ENCODE measurements around the gene INTS7. TPM values are rescaled to one million over a fixed set of nuclear protein-coding genes. Genes with fewer than 3 reads are reported as not detected.

The INTS7 gene
- total and polyA plus RNA-seq, 8 donors: 3.1 to 10.1 (median 4.7) TPM

DNA sequence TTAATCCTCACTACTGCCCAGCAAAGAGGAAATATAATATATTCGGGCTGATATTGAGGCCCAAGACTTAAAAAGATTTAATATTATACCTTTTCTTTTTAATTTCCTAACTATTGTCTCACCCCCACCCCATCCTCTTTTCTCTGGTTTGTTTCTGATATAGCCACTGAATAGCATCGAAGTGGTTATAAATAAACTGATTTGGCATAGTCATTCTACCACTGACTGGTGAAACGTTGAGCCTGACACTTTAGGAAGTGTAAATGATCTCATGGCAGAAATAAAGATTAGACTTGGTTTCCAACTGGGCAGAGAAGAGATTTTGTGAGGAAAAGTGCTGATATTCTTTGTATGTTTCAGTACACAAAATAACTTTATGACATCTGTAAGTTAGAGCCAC, 39.5 kb upstream of the INTS7 start:
- WGBS, 2 donors: 68 to 71% methylated on average over 3 of the region's 3 CpGs
- FAIRE-seq (no peak), ATAC-seq (no peak), DNase-seq (no peak)
- no peaks in the 10 kb centered on the region for H3K9me3 ChIP-seq
- no peak overlapping the region for H3K27ac ChIP-seq
- no peak overlapping the region for H3K4me3 ChIP-seq
- intact Hi-C loops (cut with DNase I): loop anchor here (5.0 to 10.0 kb wide), 2 partner anchors 217 to 380 kb away; no protein-coding TSS in a partner anchor
- TF ChIP-seq, protein P1, sequence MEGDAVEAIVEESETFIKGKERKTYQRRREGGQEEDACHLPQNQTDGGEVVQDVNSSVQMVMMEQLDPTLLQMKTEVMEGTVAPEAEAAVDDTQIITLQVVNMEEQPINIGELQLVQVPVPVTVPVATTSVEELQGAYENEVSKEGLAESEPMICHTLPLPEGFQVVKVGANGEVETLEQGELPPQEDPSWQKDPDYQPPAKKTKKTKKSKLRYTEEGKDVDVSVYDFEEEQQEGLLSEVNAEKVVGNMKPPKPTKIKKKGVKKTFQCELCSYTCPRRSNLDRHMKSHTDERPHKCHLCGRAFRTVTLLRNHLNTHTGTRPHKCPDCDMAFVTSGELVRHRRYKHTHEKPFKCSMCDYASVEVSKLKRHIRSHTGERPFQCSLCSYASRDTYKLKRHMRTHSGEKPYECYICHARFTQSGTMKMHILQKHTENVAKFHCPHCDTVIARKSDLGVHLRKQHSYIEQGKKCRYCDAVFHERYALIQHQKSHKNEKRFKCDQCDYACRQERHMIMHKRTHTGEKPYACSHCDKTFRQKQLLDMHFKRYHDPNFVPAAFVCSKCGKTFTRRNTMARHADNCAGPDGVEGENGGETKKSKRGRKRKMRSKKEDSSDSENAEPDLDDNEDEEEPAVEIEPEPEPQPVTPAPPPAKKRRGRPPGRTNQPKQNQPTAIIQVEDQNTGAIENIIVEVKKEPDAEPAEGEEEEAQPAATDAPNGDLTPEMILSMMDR (IDR thresholded peaks at IDR 0.05): no peak
- H3K36me3 ChIP-seq: no peaks in the 10 kb centered on the region
- no peaks in the 10 kb centered on the region for H3K4me1 ChIP-seq
- H3K27me3 ChIP-seq: no peaks in the 10 kb centered on the region

DNA sequence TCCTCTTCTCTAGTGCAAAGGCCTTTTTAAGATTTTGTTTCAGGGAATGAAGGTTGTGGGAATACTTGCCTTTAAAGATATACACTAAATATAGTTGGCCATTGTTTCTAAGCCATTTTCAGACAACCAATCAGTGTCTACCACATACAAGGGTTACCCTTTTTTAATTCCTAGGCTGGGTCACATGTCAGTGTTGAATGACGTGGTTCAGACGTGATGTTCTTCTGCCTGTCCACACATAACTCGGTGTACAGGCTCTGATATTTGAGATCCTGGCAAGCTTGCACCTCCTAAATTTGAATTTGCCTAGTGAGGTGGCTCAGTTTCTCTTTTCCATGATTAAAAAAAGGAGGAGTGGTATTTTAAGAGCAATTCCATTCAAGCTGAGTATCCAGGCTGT, 39.0 kb upstream of the INTS7 start:
- WGBS, 2 donors: 91 to 93% methylated on average over 3 of the region's 3 CpGs
- Histone ChIP-seq H3K4me1 (no peaks in the 10 kb centered on the region), H3K9me3 (no peaks in the 10 kb centered on the region), H3K27ac (no peak overlapping the region), H3K27me3 (no peaks in the 10 kb centered on the region), H3K4me3 (no peak overlapping the region), H3K36me3 (no peaks in the 10 kb centered on the region)
- DNase-seq (no peak), FAIRE-seq (no peak), ATAC-seq (no peak)
- TF ChIP-seq, protein P1 (IDR thresholded peaks at IDR 0.05): no peak
- intact Hi-C loops (cut with DNase I): loop anchor here (5.0 to 10.0 kb wide), 2 partner anchors 218 to 380 kb away; no protein-coding TSS in a partner anchor

DNA sequence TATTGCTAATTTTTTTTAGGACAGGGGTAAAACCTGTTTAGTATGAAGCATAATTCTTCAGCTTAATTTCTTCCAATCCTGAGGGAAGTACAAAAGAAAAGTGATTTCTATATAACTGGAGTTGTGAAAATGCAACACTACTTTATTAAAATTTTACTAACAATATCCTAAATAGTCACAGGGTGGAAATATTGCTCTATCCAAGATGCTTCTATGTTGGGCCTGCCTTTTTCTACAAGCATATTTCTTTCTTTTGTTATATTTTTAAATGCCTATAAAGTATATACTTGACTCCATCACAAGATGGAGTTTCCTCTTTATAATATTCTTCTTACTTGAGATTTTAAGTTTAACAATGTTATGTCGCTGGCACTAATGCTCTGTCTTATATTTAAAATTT, 38.1 kb upstream of the INTS7 start:
- H3K4me3 ChIP-seq: no peak overlapping the region
- intact Hi-C loops (cut with DNase I): loop anchor here (5.0 to 10.0 kb wide), 2 partner anchors 219 to 381 kb away; no protein-coding TSS in a partner anchor
- TF ChIP-seq, protein P1 (IDR thresholded peaks at IDR 0.05): no peak
- ATAC-seq (no peak), DNase-seq (no peak), FAIRE-seq (no peak)
- H3K27ac ChIP-seq: no peak overlapping the region
- no peaks in the 10 kb centered on the region for H3K36me3 ChIP-seq
- WGBS, 2 donors: 95 to 98% methylated on average over 1 of the region's 1 CpG
- H3K27me3 ChIP-seq: no peaks in the 10 kb centered on the region
- H3K9me3 ChIP-seq: no peaks in the 10 kb centered on the region
- no peaks in the 10 kb centered on the region for H3K4me1 ChIP-seq

DNA sequence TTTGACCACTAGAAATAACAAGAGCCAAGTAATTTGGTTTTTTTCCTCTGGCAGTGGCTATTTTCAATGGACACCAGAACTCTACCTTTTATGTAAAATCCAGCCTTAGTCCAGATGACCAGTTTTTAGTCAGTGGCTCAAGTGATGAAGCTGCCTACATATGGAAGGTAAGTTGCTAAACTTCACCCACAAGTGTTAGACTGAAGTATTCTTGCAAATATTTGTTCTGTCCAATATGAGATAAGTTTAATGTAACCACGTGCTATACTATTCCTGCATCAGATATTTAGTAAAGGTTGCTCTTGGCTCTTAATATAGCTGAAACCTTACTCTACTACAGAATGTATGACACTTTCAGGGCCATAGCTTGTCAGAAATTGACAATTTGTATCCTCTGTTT, 36.7 kb upstream of the INTS7 start:
- Histone ChIP-seq H3K36me3 (no peaks in the 10 kb centered on the region), H3K4me3 (no peak overlapping the region), H3K27ac (no peak overlapping the region), H3K9me3 (no peaks in the 10 kb centered on the region), H3K27me3 (no peaks in the 10 kb centered on the region), H3K4me1 (no peaks in the 10 kb centered on the region)
- no peak for FAIRE-seq
- no peak for DNase-seq
- TF ChIP-seq, protein P1 (IDR thresholded peaks at IDR 0.05): no peak
- WGBS, 2 donors: 41 to 51% methylated on average over 1 of the region's 1 CpG
- intact Hi-C loops (cut with DNase I): loop anchor here (5.0 to 10.0 kb wide), 2 partner anchors 220 to 383 kb away; no protein-coding TSS in a partner anchor
- ATAC-seq: no peak

DNA sequence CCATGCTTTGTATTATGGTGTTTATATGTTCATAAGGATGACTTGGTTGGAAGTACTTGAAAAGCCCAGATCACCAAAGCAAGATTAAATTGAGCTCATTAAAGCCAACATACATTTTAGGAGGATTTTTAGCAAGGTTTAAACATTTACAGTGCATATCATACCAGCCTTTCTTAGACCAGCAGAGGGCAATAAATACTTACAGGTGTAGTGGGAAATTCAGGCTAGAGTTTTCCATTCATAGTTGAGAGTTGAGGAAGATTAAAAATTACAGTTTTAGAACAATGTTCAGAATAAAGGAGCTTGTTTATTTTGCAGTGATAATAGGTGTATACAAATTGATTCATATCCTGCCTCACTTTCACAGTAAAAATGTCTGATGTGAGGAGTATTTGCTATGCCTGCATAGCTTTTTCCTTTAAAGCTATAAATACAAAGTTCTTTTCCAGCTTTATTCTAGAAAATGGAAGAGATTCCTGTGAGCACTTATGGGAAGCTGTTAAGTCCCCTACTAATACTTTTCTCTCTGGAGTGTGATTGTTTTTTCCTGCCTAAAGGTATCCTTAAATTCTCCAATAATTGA, 35.5 kb upstream of the INTS7 start:
- peak; percentile 97 for FAIRE-seq
- no peak overlapping the region for H3K27ac ChIP-seq
- TF ChIP-seq, protein P1 (IDR thresholded peaks at IDR 0.05): peak in 3 of 4 donors; percentile 42 to 60 (median 54)
- no peaks in the 10 kb centered on the region for H3K4me1 ChIP-seq
- no peak overlapping the region for H3K4me3 ChIP-seq
- no peak for DNase-seq
- intact Hi-C loops (cut with DNase I): loop anchor here (5.0 to 10.0 kb wide), 2 partner anchors 221 to 384 kb away; no protein-coding TSS in a partner anchor
- ATAC-seq: peak; percentile 77 to 97 (median 94)
- H3K9me3 ChIP-seq: no peaks in the 10 kb centered on the region
- no peaks in the 10 kb centered on the region for H3K36me3 ChIP-seq
- H3K27me3 ChIP-seq: no peaks in the 10 kb centered on the region

Measured in pancreas (tissue), 10 donors.